Gastrocnemius medialis (tissue), 4 donors: ENCODE results near the gene FAM107A.

Source experiments
- CTCF ChIP-seq, 5 experiments: fragments of 450-650 bp in 3 of 5; fragments of 200-600 bp in 2 of 5; sonication (generic) in 2 of 5; IDR thresholded peaks in 4 of 5; conservative IDR thresholded peaks in 1 of 5; 1 replicate in 4 of 5; 2 replicates in 1 of 5; pipeline ENCODE4 v1.5.1; 2016 to 2019; ENCODE audit warnings: antibody characterized with exemption in 5 of 5, mild to moderate bottlenecking in 3 of 5, moderate library complexity in 3 of 5
- POLR2A ChIP-seq, 2 donors: fragments of 450-650 bp; IDR thresholded peaks; one replicate each; pipeline ENCODE4 v1.6.1; 2017; ENCODE audit warnings: antibody characterized with exemption in 2 of 2, mild to moderate bottlenecking in 2 of 2, moderate library complexity in 2 of 2

DNA sequence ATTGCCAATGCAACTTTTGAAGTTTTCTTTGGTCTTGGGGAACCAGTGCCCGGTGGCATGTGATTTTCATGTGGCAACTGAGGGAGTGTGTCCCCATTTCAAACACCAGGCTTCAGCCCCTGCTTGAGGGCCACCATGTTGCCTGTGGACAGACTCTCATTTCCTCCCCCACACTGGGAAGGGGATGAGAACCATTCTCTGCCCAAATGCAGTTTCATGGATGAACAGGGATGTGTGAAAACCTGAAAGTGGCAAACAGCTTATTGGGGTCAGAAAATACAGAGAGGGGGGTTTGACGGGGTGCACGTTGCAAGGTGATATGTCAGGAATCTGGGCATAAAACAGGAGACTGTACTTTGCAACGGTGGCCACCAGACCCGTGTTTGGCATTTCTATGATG lies 6.3 kb downstream of the FAM107A start:
- TF ChIP-seq POLR2A (IDR thresholded peaks at IDR 0.05) (no peak), CTCF (IDR thresholded peaks at IDR 0.05 in 4 of 5, conservative IDR thresholded peaks at IDR 0.05 in 1 of 5) (no peak)
